Hypothalamus (tissue), 51 donors: ENCODE measurements around the gene MRPS31.
"Not testable (repeated sequence)": the region's sequence is repeated elsewhere in the genome, so short reads cannot be mapped to it uniquely, and the experiment has no call there.

Experiments
- DNase-seq, 51 donors: peaks; one replicate each; lab custom pipeline; 2025; lab: John Stamatoyannopoulos, UW

Gene MRPS31

GRCh38 chr13:40790154-40790616 lies 19.2 kb upstream of the MRPS31 start:
- no peak for DNase-seq

DNA sequence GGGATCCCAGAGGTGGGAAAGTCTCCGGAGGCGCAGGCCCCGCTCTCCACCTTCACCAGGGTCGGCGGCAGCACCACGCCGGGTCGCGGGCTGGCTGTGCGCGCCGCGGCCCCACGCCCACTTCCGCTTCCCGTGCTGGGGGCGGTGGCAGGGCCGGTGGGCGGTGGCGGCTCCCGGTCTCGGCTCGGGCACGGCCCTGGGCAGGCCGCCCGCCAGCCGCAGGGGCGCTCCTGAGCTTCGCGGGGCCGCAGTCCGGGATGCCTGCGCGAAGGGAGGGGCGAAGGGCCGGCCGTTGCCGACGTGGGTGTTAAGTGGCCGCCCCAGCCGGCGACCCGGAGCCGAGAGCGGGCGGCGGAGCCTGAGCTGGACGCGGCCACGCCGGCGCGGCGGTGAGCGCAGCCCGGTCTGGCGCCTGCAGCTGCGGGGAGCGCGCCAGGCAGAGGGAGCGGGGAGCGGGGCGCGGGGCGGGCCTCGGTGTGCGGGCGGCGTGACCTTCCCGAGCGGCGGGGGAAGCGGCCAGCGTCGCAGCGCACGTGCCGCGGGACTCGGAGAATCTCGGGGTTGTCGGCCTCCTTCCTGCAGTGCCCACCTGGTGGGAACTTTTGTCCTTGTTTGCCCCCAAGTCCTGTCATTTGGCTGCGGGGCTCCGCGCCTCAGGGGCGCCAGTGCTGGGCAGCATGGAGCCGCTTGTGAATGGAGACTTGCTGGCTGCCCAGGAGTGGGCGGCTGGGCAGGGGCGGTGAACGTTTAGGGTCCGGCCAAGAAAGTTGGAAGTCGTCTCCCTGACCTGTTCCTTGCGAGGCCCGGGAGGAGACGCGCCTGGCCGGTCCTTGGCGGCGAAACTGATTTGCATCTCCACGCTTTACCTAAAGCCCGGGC lies 18.5 kb upstream of the MRPS31 start, which contains the start of gene SLC25A15:
SLC25A15 (plus strand) TSS at position 337 of the 879 bp plus-strand sequence. CDS start 3,616 bp downstream, outside the sequence.
- DNase-seq = peak in 45 of 51 donors; percentile 10 to 77 (median 39)

- not testable (repeated sequence) for DNase-seq
Measured at GRCh38 chr13:40788540-40789274, 17.7 kb upstream of the MRPS31 start.

GRCh38 chr13:40787062-40787461 lies 16.1 kb upstream of the MRPS31 start:
- DNase-seq = no peak

GRCh38 chr13:40786568-40786996 lies 15.6 kb upstream of the MRPS31 start:
- DNase-seq = no peak

DNA sequence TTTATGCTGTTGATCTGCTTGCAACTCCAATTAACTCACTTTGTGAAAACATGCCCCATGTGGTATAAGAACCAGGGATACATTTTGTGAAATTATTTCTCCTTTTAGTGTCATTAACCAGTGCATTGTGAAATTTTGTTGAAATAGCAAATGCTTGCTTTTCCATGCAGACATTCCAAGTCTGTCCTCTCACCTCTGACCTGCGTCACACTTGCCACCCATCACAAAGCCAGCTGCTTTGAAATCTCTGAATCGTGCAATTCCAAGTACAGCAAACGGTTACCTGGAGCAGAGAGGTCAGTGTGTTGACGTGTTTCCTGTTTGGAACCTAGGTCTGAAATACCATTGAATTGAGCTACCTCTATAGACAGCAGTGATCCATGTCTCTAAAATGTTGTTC lies 13.6 kb upstream of the MRPS31 start:
- no peak for DNase-seq

GRCh38 chr13:40782971-40783370 lies 12.0 kb upstream of the MRPS31 start:
- not testable (repeated sequence) for DNase-seq

DNA sequence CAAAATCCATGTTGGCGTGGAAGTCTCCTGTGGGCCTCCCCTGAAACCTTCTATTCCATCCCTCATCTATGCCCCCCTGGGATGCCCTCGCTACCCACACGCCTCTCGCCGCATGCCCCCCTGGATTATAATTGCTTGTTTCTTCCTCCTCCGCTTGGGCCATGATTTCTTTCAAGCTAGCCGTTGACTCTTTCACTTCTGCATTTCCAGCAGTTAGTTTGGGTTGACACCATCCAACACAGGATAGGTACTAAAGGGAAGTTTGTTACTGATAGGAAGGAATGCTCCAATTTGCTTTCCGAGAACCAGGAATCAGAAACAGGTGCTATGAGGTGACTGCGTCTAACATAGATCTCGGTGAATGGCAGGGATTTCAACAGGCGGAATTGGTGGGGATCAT lies 10.7 kb upstream of the MRPS31 start:
- no peak for DNase-seq

- DNase-seq = no peak
Measured at GRCh38 chr13:40780822-40781401, 9.9 kb upstream of the MRPS31 start.

DNA sequence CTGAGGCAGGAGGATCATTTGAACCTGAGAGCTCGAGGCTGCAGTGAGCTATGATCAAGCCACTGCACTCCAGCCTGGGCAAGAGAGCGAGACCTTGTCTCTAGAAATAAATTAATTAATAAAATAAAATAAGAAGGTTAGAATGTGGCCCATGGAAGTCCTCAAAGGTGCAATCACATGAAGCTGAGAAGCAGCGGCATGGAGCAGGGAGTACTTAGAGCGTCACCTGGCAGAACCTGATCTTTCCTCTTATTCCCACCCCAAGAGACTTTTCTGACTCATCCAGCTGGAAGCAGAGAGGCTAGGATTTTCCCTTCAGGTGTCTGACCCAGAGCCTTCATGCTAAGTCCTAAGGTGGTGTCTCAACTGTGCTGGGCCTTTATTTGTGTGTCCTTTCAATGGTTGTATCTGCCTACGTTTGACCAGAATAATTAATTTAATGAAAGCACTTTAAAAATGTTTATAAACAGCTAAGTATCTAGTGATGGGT lies 8.9 kb upstream of the MRPS31 start:
- DNase-seq = no peak

DNA sequence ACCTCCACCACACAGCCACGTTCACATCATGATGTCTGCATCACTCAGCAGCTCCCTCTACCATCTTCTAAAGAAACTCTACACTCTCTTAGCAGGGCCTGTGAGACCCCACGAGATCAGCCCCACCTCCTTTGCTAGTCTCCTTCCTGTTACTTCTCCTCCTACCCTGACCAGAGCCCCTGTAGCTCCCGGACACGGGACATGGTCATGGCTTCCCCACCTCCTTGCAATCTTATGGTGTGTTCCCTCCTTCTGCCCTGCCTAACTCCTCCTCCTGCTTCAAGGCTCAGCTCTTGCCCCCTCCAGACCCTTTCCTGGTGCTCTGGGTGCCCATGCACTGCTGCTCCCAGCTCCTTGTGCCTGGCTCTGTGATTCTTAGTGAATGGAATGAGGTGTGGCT lies 8.1 kb upstream of the MRPS31 start:
- DNase-seq = no peak

GRCh38 chr13:40777809-40778175 lies 6.8 kb upstream of the MRPS31 start:
- DNase-seq = no peak

- peak in 5 of 51 donors; percentile 4 to 74 (median 36) for DNase-seq
Measured at GRCh38 chr13:40777166-40777808, 6.3 kb upstream of the MRPS31 start.

DNA sequence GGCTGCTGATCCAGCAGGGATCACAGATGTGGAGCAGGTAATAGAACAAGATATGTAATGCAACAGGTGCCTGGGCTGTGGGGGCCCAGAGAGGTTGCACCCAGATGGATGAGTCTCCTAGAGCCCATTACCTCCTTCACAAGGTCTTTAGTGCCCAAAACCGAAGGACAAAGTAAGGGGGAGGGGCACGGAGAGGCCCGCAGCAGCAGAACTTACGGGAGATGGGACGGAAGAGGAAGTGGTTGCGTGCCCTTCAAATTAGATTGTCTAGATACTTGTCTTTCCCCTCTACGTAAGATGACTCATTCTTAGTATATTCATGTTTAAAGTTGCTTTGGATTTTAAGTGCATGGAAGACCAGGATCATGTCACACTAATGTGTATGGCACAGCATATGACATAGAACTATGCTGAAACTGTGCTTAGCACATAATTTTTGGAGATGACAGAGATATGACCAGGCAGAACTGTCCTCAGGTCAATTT lies 5.7 kb upstream of the MRPS31 start:
- peak in 1 of 51 donors; percentile 4 for DNase-seq

GRCh38 chr13:40776232-40776631 lies 5.2 kb upstream of the MRPS31 start:
- DNase-seq = no peak

GRCh38 chr13:40774672-40775071 lies 3.7 kb upstream of the MRPS31 start:
- DNase-seq = no peak

- no peak for DNase-seq
Measured at GRCh38 chr13:40772765-40773473, 1.9 kb upstream of the MRPS31 start.

- no peak for DNase-seq
Measured at GRCh38 chr13:40770609-40770933, 419 bp downstream of the MRPS31 start.

DNA sequence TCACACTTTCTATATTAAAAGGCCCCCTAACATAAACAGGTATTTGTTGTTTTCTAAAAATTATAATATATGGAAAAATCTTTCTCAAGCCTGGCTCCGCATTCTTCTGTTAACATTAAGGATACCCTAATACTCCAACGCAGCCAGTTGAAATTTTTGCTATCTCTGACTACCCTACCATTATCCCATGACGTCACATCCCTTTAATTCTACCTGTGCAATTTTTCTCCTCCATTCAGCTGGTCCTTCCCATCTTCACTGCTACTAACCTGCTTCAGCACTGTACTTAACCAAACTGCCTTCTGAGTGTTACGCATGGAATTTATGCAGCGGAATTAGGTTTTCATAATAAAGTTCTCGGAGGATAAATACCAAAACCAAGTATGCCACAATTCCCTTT lies 1.0 kb downstream of the MRPS31 start:
- DNase-seq = no peak

GRCh38 chr13:40765602-40766001 lies 5.4 kb downstream of the MRPS31 start:
- DNase-seq = no peak
